HepG2 (cell line): ENCODE data around the gene DOC2A. TPM values are rescaled to one million over a fixed set of nuclear protein-coding genes. Genes with fewer than 3 reads are reported as not detected.
A peak's percentile ranks its signal among the peaks of the same experiment; 100 is the strongest.

Experiments
- CENPBD1 ChIP-seq: sonication (generic); formaldehyde crosslinking; IDR thresholded peaks from 2 replicates; pipeline ENCODE4 v1.8.0; 2022; ENCODE audit warnings: missing genetic modification reagents, low read depth, mild to moderate bottlenecking, borderline replicate concordance
- FOSL2 ChIP-seq: sonication (generic); formaldehyde crosslinking; IDR thresholded peaks from 2 replicates; pipeline ENCODE4 v1.4.0; 2020; ENCODE audit warnings: missing genetic modification reagents
- GLI4 ChIP-seq: sonication (generic); formaldehyde crosslinking; IDR thresholded peaks from 2 replicates; pipeline ENCODE4 v1.5.1; 2020; ENCODE audit warnings: missing genetic modification reagents, mild to moderate bottlenecking, moderate library complexity, borderline replicate concordance
- HNRNPK ChIP-seq: fragments of 200-400 bp; formaldehyde crosslinking; IDR thresholded peaks from 2 replicates; pipeline ENCODE4 v1.6.1; 2018; ENCODE audit warnings: low read length, low read depth, moderate library complexity, mild to moderate bottlenecking; ENCODE audit not compliant: poor library complexity, severe bottlenecking
- HOXA7 ChIP-seq: sonication (generic); formaldehyde crosslinking; IDR thresholded peaks from 2 replicates; pipeline ENCODE4 v1.8.1; 2022; ENCODE audit warnings: mild to moderate bottlenecking, missing genetic modification reagents, moderate library complexity
- KLF12 ChIP-seq: sonication (generic); formaldehyde crosslinking; IDR thresholded peaks from 2 replicates; pipeline ENCODE4 v1.4.0; 2020; ENCODE audit warnings: missing genetic modification reagents, borderline replicate concordance
- TFDP1 ChIP-seq: IDR thresholded peaks from 2 replicates; pipeline ENCODE4 v1.6.1; 2016; ENCODE audit warnings: missing compliant biosample characterization, missing genetic modification reagents, borderline replicate concordance
- YEATS4 ChIP-seq: sonication (generic); formaldehyde crosslinking; IDR thresholded peaks from 2 replicates; pipeline ENCODE4 v1.4.0; 2020; ENCODE audit warnings: missing genetic modification reagents, borderline replicate concordance
- ZBTB26 ChIP-seq: IDR thresholded peaks from 2 replicates; pipeline ENCODE4 v1.6.1; 2016; ENCODE audit warnings: missing compliant biosample characterization, missing genetic modification reagents, borderline replicate concordance
- ZNF282 ChIP-seq: fragments of 450-650 bp; IDR thresholded peaks from 2 replicates; pipeline ENCODE4 v1.6.1; 2018; ENCODE audit not compliant: partially characterized antibody
- ZNF317 ChIP-seq: sonication (generic); formaldehyde crosslinking; IDR thresholded peaks from 2 replicates; pipeline ENCODE4 v1.5.0; 2020; ENCODE audit warnings: mild to moderate bottlenecking, missing genetic modification reagents
- ZNF407 ChIP-seq: sonication (generic); formaldehyde crosslinking; IDR thresholded peaks from one replicate; pipeline ENCODE4 v1.5.1; 2020; ENCODE audit warnings: mild to moderate bottlenecking, missing genetic modification reagents; ENCODE audit errors: not compliant biosample characterization
- ZNF589 ChIP-seq: sonication (generic); formaldehyde crosslinking; conservative IDR thresholded peaks from 2 replicates; pipeline ENCODE4 v1.8.0; 2022; ENCODE audit warnings: mild to moderate bottlenecking, moderate library complexity, missing genetic modification reagents
- ZNF850 ChIP-seq: sonication (generic); formaldehyde crosslinking; conservative IDR thresholded peaks from 2 replicates; pipeline ENCODE4 v1.9.0; 2021; ENCODE audit warnings: mild to moderate bottlenecking, missing genetic modification reagents
- polyA plus RNA-seq, 8 experiments: library from polyadenylated mRNA; depleted of rRNA in 3 of 8; stranded (reverse) in 7 of 8; unstranded in 1 of 8; fragments of >200 nt; fragmentation: Illumina TruSeq in 4 of 8; extraction: Trizol in 4 of 8; gene quantifications; 2 replicates each; pipeline versions ENCODE4 v1.2.1 to v1.2.3, GENCODE V29; 2011 to 2016; ENCODE audit warnings: low read depth in 4 of 8, missing spikeins in 1 of 8, mixed read lengths in 1 of 8; ENCODE audit not compliant: insufficient read depth in 1 of 8
- total RNA-seq, 5 experiments: library from RNA; depleted of rRNA; stranded (reverse); fragments of >200 nt; fragmentation: Illumina TruSeq; extraction: Trizol; gene quantifications; 2 replicates each; pipeline ENCODE4 v1.2.3, GENCODE V29; 2016; ENCODE audit warnings: low read depth in 1 of 5

DOC2A gene
- total and polyA plus RNA-seq, 2 of the 13 experiments (the other 11 are each of a cell fraction or from before 2014, with no cell fraction given) = 0.15 to 0.55 TPM

GRCh38 chr16:29961479-29962343 is 49.1 kb downstream of the DOC2A start, which contains the start of gene TMEM219 (continued):
- TF ChIP-seq ZNF407 (CRISPR knock-in tag) (no peak), CENPBD1 (CRISPR knock-in tag) (no peak; the same call in 1 of the 2 replicates), HOXA7 (CRISPR knock-in tag) (no peak), YEATS4 (CRISPR knock-in tag) (0 out of 2 replicates have a peak, but pooled peaks have one; percentile 10), ZNF282 (no peak), KLF12 (CRISPR knock-in tag) (peak; percentile 31; the same call in 1 of the 2 replicates), ZBTB26 (peak; percentile 74), GLI4 (CRISPR knock-in tag) (no peak; the same call in 1 of the 2 replicates), HNRNPK (peak; percentile 75), ZNF589 (CRISPR knock-in tag) (peak; percentile 77; the same call in 1 of the 2 replicates), TFDP1 (peak; percentile 85), ZNF317 (CRISPR knock-in tag) (no peak), FOSL2 (CRISPR knock-in tag) (no peak), ZNF850 (no peak)
